ENCODE measurements around the gene S100A14.
A peak's percentile ranks its signal among the peaks of the same experiment; 100 is the strongest.
"Not testable (repeated sequence)": the region's sequence is repeated elsewhere in the genome, so short reads cannot be mapped to it uniquely, and the experiment has no call there.

The S100A14 gene

GRCh38 chr1:153616144-153616916, at the start of gene S100A14:
TSS of gene S100A14 (minus strand) at chr1:153616325. CDS start at chr1:153615858, 467 bp downstream.
- no peak for DNase-seq (ENCODE audit: low spot score)

DNA sequence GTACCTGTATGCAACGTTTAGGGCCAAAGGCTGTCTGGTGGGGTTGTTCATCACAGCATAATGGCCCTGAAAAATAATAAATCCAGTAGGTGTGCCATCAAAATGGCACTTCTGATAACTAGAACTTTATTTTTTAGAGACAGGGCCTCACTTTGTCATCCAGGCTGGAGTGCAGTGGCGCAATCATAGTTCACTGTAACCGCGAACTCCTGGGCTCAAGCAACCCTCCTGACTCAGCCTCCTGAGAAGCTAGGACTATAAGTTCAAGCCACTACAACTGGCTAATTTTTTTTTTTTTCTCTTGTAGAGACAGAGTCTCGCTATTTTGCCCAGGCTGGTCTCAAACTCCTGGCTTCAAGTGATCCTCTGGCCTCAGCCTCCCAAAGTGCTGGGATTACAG, 47.1 kb upstream of the S100A14 start:
- DNase-seq (ENCODE audit: low spot score) = no peak

- no peak for DNase-seq (ENCODE audit: low spot score)
Measured at GRCh38 chr1:153662269-153662668, 46.1 kb upstream of the S100A14 start.

- no peak for DNase-seq (ENCODE audit: low spot score)
Measured at GRCh38 chr1:153661111-153661708, 45.1 kb upstream of the S100A14 start.

- no peak for DNase-seq (ENCODE audit: low spot score)
Measured at GRCh38 chr1:153659656-153660055, 43.5 kb upstream of the S100A14 start.

DNA sequence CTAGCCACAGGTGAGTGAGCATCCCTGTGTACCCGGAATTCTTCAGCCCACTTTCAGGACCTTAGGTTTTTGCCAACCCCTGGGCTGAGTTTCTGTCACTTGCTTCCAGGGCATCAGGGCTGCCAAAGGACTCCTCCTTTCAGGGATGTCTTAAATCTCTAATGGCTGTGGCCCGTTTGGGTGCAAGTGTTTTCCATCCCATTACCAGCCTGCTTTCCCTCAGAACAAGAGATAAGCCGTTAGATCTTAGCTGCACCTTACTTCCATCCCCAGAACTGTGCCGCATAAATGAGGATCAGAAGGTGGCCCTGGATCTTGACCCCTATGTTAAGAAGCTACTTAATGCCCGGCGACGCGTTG, 43.0 kb upstream of the S100A14 start:
- DNase-seq (ENCODE audit: low spot score) = no peak

- DNase-seq (ENCODE audit: low spot score) = peak; percentile 86
Measured at GRCh38 chr1:153658400-153659174, 42.5 kb upstream of the S100A14 start, which contains the start of gene SNAPIN. TSS of gene SNAPIN (plus strand) at chr1:153658703. CDS start at chr1:153658744, 41 bp downstream.

DNA sequence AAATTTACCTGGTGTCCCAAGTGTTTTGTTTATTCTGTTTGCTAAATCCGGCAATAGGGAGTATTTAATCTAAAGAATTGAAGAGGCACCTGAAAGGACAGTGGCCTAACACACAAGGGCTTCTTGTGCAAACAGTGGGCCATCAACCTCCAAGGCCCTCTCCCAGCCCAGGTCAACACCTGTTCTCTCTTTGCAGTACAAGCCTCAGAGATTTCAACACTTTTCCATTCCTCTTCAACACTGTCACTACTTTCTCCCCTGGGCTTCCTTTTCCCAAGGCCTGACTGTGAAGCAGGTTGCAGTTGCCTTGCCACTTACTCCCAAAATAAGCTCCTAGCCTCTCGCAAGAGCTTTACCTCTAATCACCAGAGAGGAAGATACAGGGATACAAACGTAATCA, 39.2 kb upstream of the S100A14 start:
- DNase-seq (ENCODE audit: low spot score) = no peak

DNA sequence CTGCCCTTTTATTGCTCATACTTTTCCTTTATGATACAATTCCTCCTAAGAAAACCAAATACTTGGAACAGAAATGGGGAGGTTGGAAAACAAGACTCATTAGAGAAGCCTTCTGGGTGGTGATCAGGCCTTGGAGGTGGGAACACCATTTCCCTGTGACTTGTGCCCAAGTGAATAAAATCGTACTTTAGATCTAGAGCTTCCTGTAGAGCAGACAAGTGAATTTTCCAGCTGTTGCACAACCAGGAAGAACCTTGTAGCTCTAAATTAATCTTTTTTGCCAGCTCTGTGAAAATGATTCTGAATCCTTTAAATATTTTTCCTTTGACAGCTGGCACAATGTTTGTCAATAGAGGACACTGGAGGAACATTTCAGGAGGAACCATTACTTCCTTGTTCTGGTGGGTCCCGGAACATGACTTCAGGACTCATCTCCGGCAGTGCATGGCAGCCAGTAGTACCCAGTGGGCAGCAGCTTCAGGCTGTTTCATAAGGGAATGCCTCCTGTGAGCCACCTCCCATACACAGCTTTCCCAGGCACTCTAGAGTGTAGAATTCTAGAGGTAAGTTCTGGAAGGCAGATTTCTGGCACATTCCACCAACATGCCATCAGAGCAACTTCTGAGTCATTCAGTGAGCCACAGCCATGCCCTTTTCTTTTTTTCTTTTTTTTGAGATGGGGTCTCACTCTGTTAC, 36.8 kb upstream of the S100A14 start:
- no peak for DNase-seq (ENCODE audit: low spot score)

GRCh38 chr1:153651771-153652170, 35.6 kb upstream of the S100A14 start:
- no peak for DNase-seq (ENCODE audit: low spot score)

DNA sequence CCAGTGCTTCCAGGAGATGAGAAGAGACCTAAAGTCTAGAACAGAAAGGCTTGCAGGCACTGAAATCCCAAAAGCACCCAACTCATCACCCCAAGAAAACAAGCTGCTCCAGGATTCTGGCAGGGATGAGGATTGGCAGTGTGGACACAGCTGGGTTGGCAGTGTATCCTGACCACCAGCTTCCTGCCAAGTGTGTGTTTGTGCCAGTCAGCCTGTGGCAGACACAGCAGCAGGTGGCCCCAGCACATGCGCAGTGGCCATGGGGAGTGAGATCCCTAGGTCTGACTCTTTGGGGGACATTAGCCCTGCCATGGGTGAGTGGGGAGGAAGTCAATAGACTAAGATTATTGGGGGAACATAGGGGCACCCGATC, 33.7 kb upstream of the S100A14 start:
- no peak for DNase-seq (ENCODE audit: low spot score)

- no peak for DNase-seq (ENCODE audit: low spot score)
Measured at GRCh38 chr1:153649137-153649862, 33.2 kb upstream of the S100A14 start.

- no peak for DNase-seq (ENCODE audit: low spot score)
Measured at GRCh38 chr1:153648000-153648643, 32.0 kb upstream of the S100A14 start.

- no peak for DNase-seq (ENCODE audit: low spot score)
Measured at GRCh38 chr1:153647346-153647714, 31.2 kb upstream of the S100A14 start.

DNA sequence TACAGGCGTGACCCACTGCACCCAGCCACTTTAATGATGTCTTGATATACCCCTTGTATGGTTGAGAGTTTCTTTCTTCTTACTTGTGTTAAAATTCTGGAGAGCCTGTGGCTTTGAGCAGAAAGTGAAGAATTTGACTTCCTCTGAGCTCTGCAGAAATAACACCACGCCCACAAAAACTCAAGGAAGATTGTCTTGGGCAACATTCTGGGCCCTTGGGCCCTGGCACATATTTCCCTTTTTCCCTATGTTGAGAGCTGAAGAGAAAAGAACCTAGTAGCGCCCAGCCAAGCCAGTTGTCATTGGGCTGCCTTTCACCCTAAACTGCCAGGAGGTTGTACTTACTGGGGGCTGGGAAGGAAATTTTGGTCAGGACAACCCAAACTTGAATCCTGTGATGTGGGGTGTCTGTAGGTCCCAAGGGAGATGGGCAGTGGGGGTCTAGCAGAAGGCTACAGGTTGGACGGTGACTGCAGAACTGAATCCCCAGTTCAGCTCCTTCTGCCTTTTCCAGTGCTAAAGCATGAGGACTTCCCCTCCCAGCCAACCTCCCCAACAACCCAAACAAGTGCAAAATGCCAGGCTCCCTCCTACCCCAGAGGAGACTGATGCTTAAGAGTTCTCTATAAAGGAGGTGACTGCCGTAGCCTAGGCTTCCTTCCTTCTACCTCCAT, 30.7 kb upstream of the S100A14 start:
- no peak for DNase-seq (ENCODE audit: low spot score)

GRCh38 chr1:153643816-153644215, 27.7 kb upstream of the S100A14 start:
- DNase-seq (ENCODE audit: low spot score) = no peak

DNA sequence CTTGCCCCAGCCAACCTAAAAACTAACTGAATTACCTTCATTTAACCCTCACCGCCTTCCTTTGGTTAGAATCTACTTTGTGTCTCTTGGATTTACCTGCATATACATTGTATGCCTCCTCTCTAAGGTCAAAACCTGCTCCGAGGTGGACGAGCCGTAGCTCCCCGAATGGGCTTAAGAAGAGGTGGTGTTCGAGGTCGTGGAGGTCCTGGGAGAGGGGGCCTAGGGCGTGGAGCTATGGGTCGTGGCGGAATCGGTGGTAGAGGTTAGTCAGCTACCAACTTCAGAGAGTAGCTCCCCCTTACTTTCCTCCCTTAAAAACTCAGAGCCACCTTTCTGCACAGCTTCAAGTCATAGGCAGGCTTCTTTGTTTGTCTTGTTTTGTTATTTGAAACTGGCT, 27.0 kb upstream of the S100A14 start:
- no peak for DNase-seq (ENCODE audit: low spot score)

GRCh38 chr1:153642161-153642560, 26.0 kb upstream of the S100A14 start:
- no peak for DNase-seq (ENCODE audit: low spot score)

GRCh38 chr1:153640861-153641260, 24.7 kb upstream of the S100A14 start:
- DNase-seq (ENCODE audit: low spot score) = no peak

DNA sequence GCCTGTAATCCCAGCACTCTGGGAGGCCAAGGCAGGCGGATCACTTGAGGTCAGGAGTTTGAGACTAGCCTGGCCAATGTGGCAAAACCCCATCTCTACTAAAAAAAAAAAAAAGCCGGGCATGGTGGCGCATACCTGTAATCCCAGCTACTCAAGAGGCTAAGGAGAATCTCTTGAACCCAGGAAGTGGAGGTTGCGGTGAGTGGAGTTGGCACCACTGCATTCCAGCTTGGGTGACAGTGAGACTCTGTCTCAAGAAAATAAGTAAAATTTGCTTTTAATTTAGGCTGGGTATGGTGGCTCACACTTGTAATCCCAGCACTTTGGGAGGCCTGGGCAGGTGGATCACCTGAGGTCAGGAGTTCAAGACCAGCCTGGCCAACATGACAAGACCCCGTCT, 24.1 kb upstream of the S100A14 start:
- not testable (repeated sequence) for DNase-seq (ENCODE audit: low spot score)

- no peak for DNase-seq (ENCODE audit: low spot score)
Measured at GRCh38 chr1:153639280-153639679, 23.2 kb upstream of the S100A14 start.

All from hematopoietic multipotent progenitor cell treated with erythropoietin and hydrocortisone succinate and interleukin-3 and kit ligand, for 17 days (in vitro differentiated cells).